HG02623 (cell line): ENCODE results near the gene TSEN2.
"Not testable (repeated sequence)": the region's sequence is repeated elsewhere in the genome, so short reads cannot be mapped to it uniquely, and the experiment has no call there.

Experiments used
- ATAC-seq: cut with Tn5 transposase; IDR thresholded peaks from one replicate; pipeline ENCODE4 v1.9.1; 2021; ENCODE audit warnings: moderate library complexity; ENCODE audit not compliant: unreplicated experiment

TSEN2 gene

GRCh38 chr3:12501360-12502020 is 17.2 kb downstream of the TSEN2 start:
- no peak for ATAC-seq

DNA sequence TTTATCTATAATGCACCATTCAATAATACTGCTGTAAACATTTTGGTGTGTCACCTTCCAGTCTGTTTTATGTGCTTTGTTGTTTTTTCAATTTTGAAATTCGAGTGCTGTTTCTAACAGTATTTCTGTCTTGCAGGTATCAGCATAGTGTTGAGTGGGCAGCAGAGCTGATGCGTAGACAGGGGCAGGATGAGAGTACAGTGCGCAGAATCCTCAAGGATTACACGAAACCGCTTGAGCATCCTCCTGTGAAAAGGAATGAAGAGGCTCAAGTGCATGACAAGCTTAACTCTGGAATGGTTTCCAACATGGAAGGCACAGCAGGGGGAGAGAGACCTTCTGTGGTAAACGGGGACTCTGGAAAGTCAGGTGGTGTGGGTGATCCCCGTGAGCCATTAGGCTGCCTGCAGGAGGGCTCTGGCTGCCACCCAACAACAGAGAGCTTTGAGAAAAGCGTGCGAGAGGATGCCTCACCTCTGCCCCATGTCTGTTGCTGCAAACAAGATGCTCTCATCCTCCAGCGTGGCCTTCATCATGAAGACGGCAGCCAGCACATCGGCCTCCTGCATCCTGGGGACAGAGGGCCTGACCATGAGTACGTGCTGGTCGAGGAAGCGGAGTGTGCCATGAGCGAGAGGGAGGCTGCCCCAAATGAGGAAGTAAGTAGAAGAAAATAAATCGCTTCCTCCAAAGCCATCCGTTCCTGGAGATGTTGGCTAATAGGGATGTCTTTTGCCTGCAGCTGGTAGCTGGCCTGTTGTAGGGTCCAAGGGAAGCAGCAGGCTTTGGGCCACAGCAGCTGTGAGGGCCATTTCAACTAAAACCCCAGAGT is 19.1 kb downstream of the TSEN2 start:
- ATAC-seq = no peak

DNA sequence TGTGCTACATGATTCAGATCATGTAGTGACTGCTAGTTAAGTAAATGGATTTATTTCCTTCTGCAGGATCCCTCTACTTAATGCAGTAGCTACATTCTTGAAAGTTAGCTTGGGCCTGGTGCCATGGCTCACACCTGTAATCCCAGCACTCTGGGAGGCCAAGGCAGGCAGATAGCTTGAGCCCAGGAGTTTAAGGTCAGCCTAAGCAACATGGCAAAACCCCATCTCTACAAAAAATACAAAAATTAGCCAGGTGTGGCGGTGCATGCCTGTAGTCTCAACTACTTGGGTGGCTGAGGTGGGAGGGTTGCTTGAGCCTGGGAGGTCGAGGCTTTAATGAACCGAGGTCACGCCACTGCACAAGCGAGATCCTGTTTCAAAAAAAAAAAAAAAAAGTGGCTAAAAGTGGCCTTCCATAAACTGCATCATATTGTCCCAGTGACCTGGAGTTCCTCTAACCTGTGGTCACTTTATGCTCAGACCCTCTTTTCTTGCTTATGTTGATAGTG is 22.0 kb downstream of the TSEN2 start:
- ATAC-seq = no peak

DNA sequence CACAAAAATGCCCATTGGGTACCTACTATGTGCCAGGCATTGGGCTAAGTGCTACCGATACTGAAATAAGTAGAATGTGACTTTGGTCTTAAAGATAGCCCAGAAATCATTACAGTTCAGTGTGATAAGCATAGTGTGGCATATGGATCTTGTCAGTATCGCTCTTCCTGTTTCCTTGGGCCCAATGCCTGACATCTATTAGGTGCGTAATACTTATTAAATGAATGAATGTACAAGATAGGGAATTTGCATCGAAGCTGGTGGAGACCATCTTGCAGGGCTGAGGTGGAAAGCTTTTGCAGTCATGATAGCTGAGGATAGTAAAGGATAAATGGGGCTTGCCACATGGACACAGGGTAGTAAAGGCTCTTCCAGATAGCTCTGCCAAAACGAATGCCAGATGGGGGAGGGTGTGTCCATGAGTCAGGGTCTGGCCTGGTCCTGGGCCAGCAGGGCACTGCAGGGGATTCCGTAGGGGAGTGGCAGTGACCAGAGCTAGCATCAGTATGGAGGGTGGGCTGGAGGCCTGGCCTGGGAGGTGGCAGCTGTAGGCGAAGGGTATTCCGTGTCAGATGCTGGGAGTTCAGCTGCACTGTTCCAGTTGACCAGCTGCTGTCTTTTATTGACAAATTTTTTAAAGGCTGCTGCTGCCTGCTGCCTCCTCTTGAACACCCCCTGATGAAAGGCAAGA is 23.5 kb downstream of the TSEN2 start:
- no peak for ATAC-seq

GRCh38 chr3:12508291-12508700 is 24.0 kb downstream of the TSEN2 start:
- ATAC-seq = no peak

- ATAC-seq = no peak
These were observed 25.2 kb downstream of the TSEN2 start for GRCh38 chr3:12509466-12509865.

DNA sequence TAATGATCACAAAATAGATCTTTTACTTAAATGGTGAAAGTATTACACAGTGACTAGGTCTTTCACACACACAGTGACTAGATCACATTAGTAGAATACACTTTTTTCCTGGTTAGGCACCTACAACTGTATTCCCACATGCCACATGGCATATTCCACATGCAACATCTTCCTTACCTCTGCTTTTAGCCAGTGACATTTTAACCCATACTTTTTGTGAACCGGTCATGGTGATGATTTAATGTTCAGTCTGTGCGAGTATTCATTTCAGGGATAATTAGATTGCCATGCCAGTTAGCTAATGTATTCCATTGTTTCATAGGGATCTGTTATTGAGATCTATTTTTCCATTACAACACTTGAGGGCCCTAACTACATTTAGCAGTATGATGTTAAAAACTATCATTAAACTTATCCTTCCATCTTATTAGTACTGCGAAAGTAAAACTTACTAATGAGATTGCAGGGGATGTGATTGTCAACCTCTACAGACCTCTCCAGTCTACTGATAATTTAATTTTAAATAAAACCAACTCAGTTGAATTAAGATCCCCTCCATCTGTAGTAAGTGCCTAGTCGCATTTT is 28.3 kb downstream of the TSEN2 start:
- ATAC-seq = no peak

GRCh38 chr3:12513694-12514446 is 29.6 kb downstream of the TSEN2 start:
- no peak for ATAC-seq

DNA sequence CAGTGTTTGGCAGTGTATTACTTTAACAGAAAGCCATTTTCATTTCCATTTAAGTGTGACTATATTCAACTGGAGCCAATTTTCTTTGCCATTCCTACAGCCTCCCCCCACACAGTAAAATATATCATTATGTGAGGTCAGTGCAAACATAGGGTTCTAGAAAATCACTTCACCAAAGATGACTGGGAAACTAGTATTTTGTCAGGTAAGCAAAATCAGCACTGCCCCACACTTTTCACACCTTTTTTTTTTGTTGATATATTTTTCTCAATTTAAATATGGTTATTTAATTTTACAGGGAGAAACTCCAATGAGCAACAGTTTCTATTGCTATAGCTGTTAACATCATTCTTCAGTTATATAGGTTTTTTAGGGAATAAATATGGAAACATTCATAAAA is 31.4 kb downstream of the TSEN2 start:
- no peak for ATAC-seq

GRCh38 chr3:12516873-12517272 is 32.6 kb downstream of the TSEN2 start:
- no peak for ATAC-seq

DNA sequence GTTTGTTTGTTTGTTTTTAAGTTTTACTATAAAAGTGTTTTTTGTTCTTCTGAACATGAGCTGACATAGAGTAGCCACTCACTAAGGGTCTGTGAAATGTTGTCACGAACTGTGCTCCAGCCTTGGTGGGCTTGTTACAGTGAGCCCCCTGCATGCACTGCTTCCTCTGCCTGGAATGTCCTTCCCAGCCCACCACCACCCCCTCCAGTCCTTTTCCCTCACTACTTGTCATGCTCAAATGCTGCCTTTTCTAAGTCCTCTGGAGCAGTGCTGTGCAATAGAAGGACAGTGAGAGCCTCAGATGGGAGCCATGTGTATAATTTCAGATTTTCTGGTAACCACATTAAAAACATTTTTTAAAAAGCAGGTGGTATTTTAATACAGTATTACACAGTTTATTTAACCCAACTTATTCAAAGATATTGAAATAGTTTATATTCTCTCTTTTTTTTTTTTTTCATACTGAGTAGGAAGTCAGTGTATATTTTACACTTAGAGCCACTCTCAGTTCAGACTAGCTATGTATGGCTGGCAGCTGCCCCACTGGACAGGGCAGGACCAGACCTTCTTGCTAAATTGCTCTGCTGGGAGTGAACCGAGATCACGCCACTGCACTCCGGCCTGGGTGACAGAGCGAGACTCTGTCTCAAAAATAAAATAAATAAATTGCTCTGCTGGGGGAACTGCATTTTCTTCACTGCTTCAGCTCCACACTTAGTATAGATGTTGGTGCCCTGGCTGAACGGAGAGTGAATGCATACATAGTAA is 34.2 kb downstream of the TSEN2 start:
- no peak for ATAC-seq

- ATAC-seq = no peak
These were observed 36.7 kb downstream of the TSEN2 start for GRCh38 chr3:12521010-12521409.

- ATAC-seq = no peak
These were observed 38.4 kb downstream of the TSEN2 start for GRCh38 chr3:12522721-12523120.

DNA sequence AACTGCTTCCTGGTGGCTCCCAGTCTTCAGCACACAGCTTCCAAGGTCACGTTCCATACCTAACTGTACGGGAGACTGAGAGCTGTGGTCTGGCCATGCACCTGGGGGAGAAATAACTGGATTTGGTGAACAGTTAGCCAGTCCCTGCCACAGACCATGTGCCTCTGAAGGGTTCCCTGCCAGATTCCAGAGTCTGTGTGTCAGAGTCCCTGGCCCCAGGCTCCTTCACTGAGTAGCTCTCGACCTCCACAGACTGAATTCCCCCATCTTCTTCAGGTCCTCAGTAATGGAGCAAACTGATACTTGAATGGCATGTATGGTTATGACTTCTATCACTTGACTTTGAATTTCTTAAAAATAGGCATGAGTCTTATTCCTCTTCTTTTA is 43.5 kb downstream of the TSEN2 start:
- ATAC-seq = no peak

DNA sequence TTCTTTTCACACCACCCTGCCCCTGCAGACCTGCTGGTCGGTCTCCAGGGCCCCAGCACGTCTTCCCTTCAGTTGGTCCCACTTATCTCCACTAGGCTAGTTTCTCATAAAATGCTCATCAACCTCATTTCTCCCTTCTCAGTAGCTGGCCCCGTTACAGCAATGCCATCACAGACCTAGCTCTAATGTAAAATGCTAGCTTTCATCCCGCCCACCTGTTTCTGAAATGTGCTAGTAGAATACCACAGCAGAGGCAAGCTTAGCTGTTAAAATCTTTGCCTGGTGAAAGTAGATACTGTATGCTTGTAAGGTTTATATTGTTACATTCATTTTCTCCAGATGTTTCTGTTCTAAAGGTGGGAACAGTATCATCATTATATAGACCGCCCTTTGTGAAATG is 47.9 kb downstream of the TSEN2 start:
- no peak for ATAC-seq

DNA sequence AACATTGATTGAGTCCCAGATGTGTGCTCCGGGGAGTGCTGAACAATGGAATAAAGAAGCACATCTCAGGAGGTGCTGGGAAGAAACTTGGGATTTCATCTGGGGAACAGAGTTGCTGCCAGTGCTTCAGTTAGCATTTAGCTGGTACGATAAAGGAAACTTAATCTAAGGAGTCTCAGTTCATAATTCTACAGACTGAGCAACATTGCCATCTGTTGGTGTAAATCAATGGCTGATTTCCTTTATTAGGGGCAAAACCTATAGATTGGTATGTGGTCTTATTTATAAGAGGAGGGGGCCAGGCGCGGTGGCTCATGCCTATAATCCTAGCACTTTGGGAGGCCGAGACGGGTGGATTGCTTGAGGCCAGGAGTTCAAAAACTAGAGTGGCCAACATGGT is 52.1 kb downstream of the TSEN2 start:
- no peak for ATAC-seq

DNA sequence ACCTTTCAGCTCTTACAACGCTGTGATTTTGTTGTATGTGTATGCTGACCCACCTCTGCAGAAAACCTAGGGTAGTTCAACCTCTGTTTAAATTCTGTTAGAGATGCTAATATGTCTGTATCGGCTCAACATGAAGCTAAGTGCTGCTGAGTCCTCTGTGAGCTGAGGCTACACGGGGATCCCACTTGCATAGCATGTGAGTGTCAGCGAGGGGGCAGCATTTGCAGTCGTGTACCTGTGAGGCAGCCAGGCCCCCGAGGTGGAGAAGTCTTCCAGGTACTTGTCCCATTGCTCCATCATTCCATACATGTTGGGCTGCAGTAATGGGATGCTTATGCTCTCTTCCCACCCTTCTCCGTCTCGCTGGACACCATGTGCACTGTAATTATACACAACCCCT is 57.3 kb downstream of the TSEN2 start:
- ATAC-seq = no peak

GRCh38 chr3:12543497-12543896 is 59.2 kb downstream of the TSEN2 start:
- ATAC-seq = not testable (repeated sequence)

DNA sequence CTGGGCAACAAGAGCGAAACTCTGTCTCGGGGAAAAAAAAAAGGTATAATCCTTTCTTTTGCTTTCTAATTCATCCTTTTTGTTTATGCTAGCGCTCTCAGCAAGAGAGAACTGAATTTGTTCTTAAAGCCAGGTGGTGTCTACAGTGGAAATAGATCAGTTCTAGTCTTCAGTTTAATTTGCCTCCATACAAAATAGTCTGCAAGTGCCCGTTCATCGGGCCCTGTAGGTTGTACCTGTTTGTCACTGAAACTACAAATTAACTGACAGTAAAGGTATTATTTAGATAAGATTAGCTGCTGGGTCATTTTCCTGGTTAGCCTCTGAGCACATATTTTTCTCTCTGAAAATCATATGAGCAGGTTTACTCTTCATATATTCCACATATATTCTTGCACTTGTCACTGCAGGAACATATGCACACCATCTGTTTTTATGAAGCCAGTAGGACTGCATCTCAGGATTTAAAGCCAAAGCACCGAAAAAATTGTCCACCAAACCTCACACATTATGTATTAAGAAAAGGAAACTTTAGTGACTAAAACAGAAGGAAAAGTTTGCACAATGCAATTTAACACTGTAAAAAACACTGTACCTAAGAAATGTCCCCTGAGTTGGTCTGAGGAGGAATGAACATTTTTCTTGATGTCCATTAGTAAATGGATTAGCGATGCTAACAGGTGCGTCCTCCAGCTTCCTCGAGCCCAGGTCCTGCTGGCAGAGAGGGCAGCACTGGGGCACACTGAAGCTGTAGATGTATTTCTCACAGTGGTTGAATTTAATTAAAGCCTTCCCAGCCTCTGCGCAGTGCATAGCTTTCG is 60.6 kb downstream of the TSEN2 start:
- ATAC-seq = no peak
